Ramos (cell line): Measurements from ENCODE around the gene ST6GAL1.

ENCODE experiments used
- in situ Hi-C: fragments of 300-500 bp; cut with MboI; formaldehyde crosslinking; loops from one replicate; pipeline ENCODE4 v1.14.3; 2022; ENCODE audit warnings: low sequenced_read_pairs; ENCODE audit not compliant: unreplicated experiment

Gene ST6GAL1

DNA sequence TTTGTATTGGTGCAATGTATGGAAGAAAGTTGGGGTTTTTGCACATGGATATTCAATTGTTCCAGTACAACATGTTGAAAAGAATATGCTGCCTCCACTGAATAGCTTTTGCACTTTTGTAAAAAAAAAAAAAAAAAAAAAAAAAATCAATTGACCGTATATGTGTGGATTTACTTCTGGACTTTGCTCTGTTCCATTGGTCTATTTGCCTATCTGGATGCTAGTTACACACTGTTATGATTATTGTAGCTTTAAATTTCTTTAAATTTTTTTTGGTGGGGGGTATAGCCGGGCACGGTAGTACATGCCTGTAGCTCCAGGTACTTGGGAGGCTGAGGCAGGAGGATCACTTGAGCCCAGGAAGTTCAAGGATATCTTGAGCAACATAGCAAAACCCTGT, 156.5 kb downstream of the ST6GAL1 start:
- in situ Hi-C loops = no loop called here

DNA sequence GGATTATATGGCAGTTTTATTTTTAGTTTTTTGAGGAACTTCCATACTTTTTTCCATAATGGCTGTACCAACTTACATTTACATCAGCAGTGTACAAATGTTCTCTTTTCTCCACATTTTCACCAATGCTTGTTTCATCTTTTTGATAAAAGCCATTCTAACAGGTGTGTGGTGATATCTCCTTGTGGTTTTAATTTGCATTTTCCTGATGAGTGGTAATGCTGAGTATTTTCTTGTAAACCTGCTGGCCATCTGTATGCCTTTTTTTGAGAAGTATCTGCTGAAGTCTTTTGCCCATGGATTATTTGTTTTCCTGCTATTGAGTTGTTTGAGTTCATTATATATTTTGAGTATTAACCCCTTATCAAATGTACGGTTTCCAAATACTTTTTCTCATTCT, 158.4 kb downstream of the ST6GAL1 start:
- in situ Hi-C loops = no loop called here

DNA sequence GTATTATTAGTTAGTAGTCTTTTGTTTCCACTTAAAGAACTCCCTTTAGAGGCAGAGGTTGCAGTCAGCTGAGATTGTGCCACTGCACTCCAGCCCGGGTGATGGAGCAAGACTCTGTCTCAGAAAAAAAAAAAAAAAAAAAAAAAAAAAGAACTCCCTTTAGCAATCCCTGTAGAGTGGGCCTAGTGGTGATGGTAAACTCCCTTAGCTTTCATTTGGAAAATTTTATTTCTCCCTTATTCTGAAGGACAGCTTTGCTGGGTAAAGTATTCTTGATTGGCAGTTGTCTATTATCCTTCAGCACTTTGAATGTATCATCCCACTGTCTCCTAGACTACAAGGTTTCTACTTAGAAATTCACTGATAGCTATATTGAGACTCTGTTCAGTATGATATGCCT, 163.0 kb downstream of the ST6GAL1 start:
- in situ Hi-C loops = no loop called here

DNA sequence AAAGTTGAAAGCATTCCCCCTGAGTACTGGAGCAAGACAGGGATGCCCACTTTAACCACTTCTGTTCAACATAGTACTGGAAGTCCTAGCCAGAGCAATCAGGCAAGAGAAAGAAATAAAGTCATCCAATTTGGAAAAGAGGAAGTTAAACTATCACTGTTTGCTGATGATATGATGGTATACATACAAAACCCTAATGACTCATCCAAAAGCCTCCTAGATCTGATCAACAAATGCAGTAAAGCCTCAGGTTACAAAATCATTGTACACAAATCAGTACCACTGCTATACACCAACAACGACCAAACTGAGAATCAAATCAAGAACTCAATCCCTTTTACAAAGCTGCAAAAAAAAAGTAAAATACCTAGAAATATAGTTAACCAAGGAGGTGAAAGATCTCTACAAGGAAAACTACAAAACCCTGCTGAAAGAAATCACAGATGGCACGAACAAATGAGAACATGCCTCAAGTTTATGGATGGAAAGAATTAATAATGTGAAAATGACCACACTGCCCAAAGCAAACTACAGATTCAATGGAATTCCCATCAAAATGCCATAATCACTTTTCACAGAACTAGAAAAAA, 168.7 kb downstream of the ST6GAL1 start:
- in situ Hi-C loops = no loop called here

DNA sequence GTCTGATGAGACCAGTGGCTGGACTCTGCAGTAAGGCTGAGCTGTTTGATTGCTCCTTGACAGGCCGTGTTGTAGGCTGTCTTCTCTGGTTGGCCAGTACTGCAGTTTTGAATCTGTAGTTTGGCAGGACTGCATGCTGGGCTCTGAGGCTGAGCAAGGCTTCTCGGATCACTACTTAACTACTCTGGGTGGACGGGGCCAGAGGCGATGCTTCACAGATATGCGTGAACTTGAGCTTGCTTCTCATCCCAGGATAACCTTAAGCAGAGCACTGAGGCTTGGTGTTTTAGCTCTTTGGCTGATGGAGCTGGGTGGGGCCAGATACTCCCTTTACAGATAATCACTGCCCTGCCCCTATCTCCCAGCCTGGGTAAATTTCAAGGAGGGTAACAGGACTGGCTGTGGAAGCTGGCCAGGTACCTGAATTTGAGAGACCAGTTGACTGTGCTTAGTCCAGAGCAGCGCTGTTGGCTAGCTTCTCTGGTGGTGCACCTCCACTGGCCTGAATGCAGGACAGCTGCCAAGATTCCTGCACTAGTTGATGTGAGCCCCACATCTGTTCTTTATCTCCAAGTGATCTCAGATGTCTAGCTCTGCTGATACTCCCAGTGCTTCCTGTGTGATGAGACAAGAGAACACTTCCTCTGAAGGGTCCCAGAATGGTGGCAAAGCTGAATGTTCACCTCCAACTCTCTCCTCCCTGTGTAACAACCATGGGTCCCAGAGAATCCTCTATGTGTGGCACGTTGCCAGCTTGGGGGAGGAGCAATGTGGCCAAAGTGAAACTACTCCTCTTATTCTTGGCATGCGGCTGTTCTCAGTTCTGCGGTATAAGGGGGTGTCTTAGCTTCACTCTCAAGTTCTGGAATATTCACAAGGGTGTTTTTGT, 171.1 kb downstream of the ST6GAL1 start:
- in situ Hi-C loops = no loop called here

DNA sequence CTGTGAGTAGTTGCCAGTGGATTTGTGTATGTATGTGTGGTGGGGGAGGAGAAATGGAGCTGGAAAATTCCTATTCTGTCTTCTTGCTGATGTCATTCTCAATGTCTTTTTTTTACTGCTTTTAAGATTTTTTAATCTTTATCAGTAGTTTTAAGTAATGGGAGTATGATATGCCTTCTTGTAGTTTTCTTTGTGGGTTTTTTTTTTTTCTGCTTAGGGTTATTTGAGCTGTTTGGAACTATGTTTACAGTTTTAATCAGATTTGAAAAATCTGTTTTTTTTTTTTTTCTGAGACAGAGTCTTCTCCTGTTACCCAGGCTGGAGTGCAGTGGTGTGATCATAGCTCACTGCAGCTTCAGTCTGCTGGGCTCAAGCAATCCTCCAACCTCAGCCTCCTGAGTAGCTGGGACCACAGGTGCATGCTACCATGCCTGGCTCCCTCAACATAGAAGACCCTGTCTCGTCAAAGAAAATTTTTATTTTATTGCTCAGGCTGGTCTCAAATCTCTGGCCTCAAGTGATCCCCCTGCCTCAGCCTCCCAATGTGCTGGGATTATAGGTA, 171.8 kb downstream of the ST6GAL1 start:
- in situ Hi-C loops = no loop called here

DNA sequence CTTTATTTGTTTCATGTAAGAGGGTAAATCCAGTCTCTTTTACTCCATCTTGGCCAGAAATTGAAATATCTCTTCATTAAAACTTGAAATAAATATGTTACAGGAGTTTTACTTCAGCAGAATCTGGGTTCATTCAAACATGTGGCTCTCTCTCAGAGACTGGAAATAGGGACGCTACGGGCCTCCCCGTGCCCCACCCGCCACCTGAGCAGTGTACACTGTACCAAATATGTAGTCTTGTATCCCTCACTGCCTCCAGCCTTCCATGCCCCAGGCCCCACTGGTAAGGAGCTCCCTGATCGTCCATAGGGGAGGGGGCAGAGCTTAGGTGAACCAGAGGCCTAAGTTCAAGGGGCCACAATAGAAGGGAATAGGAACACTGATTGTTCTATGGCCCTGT, 172.9 kb downstream of the ST6GAL1 start:
- in situ Hi-C loops = no loop called here

DNA sequence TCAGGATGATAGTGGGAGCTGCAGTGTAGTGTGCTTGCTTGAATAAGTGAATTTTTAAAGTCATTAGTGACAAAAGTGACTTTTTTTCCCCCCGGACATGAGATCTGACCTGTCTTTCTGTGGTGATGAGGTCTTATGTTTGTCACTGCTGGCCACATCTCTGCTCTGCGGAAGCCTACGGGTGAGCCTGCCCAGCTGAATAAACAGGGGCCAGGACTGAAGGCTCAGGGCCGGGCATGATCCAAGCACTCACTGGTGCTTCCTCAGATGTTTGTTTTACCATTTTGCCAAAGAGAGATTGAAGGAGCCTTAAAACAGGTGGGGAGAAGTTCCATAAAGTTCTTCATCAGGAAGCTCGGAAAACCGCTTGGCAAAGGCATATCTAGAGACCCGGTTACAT, 174.0 kb downstream of the ST6GAL1 start:
- in situ Hi-C loops = no loop called here

DNA sequence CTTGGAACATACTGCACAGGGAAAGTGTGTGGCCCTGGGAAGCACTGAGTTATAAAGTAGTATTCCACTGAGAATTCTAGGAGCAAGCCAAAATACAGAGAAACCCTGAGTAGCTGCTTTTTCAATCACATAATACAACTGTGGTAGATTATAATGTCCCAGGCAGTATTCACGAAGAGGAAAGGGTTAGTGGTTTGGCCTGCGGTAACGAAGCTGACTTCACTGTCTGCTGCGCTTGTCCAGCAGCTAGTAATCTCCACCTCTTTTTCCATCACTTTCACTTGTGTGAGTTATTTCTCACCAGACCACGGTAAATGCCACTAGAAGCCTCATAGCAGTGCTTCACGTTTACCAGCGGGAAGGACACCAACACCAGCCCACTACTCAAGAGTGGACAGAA, 174.6 kb downstream of the ST6GAL1 start:
- in situ Hi-C loops = no loop called here

DNA sequence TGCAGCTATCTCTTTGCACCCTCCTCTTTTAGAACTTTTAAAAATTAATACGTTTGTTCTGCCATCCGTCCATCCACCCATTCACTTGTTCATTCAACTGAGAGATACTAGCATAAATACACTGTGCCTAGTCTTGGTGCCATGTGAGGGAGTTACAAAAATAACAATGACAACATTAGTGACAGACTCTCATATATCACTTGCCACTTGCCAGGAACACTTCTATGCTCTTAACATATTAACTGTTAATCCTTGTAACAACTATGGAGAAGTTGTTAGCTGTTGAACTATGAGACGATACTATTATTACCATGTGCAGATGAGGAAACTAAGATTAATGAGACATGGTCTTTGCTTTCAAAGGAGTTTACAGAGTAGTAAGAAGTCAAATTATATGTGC, 175.4 kb downstream of the ST6GAL1 start:
- in situ Hi-C loops = no loop called here

DNA sequence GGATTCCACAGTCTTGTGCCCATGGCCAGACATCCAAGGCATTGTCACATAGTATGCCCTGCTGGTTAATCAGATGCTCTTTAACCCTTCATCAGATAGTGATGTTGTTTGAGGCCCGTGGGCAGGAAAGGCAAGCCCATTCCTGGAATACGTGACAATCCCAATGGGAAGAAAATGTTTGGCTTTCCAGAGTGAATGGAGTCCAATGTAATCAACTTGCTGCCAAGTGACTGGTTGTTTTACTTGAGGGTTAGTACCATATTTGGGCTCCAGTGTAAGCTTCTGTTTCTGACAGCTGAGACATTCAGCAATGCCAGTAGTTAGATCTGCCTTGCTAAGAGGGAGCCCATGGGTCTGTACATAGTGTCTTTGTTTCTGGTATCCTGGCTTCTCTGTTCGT, 177.7 kb downstream of the ST6GAL1 start:
- in situ Hi-C loops = no loop called here

DNA sequence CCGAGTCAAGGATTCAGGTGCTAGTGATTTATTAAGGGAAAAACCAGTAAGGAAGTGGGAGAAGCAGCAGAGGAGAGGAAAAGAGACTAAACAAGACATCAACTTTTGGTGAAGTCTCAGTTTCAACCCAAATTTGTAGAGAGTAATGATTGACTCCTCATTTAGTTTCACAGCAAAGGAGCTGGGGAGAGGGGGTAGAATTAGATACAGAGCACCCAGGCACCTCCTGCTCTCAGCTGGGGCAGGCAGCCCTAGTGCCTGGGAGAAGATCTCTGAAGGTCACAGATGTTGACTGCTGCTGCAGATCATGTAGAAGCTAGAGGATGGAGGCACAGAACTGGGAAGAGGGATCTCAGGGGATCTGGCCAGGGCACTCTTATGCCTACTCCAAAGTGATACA, 179.8 kb downstream of the ST6GAL1 start:
- in situ Hi-C loops = loop anchor here (5.0 kb wide), 1 partner anchor 52 kb away; no protein-coding TSS in a partner anchor

DNA sequence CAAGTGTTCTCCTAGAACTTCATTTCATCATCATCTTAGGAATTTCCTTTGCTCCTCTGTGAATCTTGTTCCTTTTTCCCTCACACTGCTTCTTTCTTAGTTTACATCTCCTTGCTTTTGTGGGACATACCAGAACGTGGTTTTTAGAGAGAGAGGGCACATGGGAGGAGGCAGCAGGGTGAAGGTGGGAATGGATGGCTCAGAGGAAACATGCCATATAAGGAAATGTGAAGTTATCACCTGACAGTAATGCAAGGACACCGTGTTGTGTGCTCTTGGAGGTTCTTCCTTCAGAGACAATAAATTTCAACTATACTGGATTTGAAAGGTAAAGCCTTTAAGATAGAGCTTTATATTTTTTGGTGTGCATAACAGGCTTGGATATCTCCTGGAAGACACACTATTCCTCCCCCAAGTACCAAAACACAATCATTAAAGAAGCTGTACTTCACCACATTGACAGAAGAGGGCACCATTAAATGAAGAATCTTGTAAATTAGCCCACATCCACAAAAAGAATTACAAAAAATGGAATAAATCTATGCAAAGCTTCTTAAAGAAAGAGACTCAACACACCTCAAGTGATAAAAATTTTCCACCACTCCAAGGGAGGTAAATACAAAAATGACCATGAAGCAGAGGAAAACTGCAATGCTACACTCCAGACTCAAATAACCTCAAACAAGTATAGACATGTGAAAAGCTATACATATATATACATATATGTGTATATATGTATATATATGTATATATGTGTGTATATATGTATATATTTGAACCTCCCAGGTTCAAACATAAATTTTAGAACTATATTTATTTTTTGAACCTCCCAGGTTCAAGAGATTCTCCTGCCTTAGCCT, 182.8 kb downstream of the ST6GAL1 start:
- in situ Hi-C loops = loop anchor here (5.0 kb wide), 1 partner anchor 49 kb away; no protein-coding TSS in a partner anchor

DNA sequence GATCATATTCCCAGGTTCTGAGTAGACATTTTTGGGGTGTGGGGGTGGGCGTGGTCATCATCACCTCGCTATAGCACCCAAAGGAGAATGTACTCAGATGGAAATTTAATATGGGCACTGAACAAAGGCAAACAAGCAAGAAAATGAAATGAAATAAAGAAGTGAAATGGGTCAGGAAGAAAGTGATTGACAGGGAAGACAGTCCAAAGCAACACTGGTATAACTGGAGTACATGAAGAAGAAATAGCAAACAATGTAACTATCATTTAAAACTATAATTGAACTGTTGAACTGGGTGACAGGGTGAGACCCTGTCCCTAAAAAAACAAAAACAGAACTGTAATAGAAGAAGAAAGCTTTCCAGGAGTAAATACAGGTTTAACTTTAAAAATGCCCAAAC, 184.2 kb downstream of the ST6GAL1 start:
- in situ Hi-C loops = loop anchor here (5.0 kb wide), 1 partner anchor 48 kb away; no protein-coding TSS in a partner anchor

DNA sequence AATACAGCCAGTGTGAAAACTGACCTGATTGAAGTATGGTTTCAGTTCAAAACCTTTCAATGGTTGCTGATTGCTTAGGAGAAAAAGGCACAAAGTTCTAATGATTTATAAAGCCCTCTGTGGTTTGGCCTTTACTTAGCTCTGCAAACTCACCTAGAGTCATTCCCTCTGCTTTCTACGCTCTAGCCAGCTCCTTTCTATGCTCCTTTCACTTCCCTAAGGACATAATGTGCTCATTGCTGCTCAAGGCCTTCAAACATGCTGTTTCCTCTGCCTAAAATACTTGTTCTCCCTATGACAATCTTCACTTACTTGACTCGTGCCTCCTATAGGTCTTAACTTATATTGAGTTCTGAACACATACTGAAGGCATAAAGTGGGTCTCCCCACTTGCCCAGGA, 190.0 kb downstream of the ST6GAL1 start:
- in situ Hi-C loops = no loop called here

DNA sequence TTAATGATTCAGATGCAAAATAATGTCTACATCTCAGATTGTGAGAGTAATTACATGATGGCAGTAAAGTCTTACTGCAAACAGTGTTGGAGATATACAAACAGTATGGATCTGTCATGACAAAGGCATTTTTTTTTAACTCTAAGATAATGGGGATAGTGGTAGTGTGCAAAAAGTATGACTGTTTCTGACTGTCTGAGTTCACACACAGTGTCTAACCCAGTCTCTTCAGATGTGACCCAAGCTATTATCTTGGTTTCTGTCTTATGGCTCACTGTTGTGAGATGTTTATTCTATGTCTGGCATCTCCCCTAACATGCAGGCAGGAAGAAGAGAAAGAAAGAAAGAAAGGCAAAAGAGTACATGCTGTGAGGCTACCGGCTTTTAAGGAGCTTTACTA, 191.9 kb downstream of the ST6GAL1 start:
- in situ Hi-C loops = no loop called here

DNA sequence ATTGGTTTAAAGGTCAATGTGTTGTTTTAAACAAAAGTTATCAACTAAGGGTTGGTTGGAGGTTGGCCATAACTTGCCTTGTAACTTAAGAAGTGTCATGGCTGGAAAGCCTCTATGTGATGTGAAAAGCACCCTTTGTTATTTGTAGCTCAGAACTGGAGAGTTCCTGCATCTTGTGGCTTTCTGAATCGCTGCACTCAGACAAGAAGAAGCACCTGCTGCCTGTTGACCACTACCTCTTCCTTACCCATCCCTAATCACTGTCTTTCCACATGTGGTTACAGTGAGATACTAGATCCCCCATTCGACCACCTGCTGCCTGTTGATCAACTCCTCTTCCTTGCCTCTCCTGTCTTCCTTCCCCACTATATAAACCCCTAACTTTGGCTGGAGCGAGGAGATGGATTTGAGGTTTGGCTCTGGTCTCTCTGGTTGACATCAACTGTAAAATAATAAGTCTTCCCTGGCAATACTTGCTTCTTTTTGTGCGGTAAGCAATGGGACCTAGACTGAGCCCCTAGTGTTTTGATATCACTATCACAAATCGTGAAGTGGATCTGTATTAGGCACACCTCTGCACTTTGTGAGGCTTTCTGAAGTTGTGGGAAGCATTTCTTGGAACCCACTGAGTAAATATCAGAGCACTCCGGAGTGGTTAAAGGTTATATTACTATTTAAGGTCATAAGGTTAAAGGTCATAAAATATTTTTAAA, 195.1 kb downstream of the ST6GAL1 start:
- in situ Hi-C loops = no loop called here
